Trophoblast cell (in vitro differentiated cells and primary cell): Measurements from ENCODE around the gene GRID2IP.
"Not testable (repeated sequence)": the region's sequence is repeated elsewhere in the genome, so short reads cannot be mapped to it uniquely, and the experiment has no call there.

Source experiments
- DNase-seq, 2 donors: peaks; one replicate each; pipeline ENCODE4 v3.0.0-alpha.2; 2016
- H2AFZ ChIP-seq: 2 replicates; pipeline ENCODE4 v1.6.1; 2013; ENCODE audit warnings: low read length, moderate library complexity, mild to moderate bottlenecking; ENCODE audit not compliant: insufficient read depth, poor library complexity
- H2AK5ac ChIP-seq: 2 replicates; pipeline ENCODE4 v1.6.1; 2013; ENCODE audit warnings: mild to moderate bottlenecking, low read length
- H2BK120ac ChIP-seq: 2 replicates; pipeline ENCODE4 v1.6.1; 2013; ENCODE audit warnings: low read length, mild to moderate bottlenecking, moderate library complexity; ENCODE audit not compliant: insufficient read depth, poor library complexity
- H2BK12ac ChIP-seq: 2 replicates; pipeline ENCODE4 v1.6.1; 2013; ENCODE audit warnings: mild to moderate bottlenecking, low read length, moderate library complexity
- H2BK5ac ChIP-seq: 2 replicates; pipeline ENCODE4 v1.6.1; 2013; ENCODE audit warnings: low read length, low read depth, moderate library complexity, mild to moderate bottlenecking; ENCODE audit not compliant: poor library complexity
- H3K14ac ChIP-seq: 2 replicates; pipeline ENCODE4 v1.6.1; 2013; ENCODE audit warnings: mild to moderate bottlenecking, low read length
- H3K18ac ChIP-seq: 2 replicates; pipeline ENCODE4 v1.6.1; 2013; ENCODE audit warnings: mild to moderate bottlenecking, low read length
- H3K23ac ChIP-seq: 2 replicates; pipeline ENCODE4 v1.6.1; 2013; ENCODE audit warnings: low read length
- H3K27ac ChIP-seq: 2 replicates; pipeline ENCODE4 v1.5.1; 2013; ENCODE audit warnings: low read depth, mild to moderate bottlenecking, inconsistent platforms, low read length, moderate library complexity
- H3K27me3 ChIP-seq: 2 replicates; pipeline ENCODE4 v1.6.1; 2013; ENCODE audit warnings: inconsistent platforms, mild to moderate bottlenecking, low read length, moderate library complexity; ENCODE audit not compliant: insufficient read depth
- H3K36me3 ChIP-seq, 2 experiments: 1 replicate in 1 of 2; 2 replicates in 1 of 2; pipeline ENCODE4 v1.6.1; 2013; ENCODE audit warnings: low read length in 2 of 2, mild to moderate bottlenecking in 2 of 2, moderate library complexity in 1 of 2; ENCODE audit not compliant: insufficient read depth in 2 of 2, control insufficient read depth in 1 of 2
- H3K4ac ChIP-seq: 2 replicates; pipeline ENCODE4 v1.6.1; 2013; ENCODE audit warnings: low read depth, mild to moderate bottlenecking, low read length, moderate library complexity
- H3K4me1 ChIP-seq, 2 experiments: 1 replicate in 1 of 2; 2 replicates in 1 of 2; pipeline ENCODE4 v1.6.1; 2013; ENCODE audit warnings: low read length in 2 of 2, mild to moderate bottlenecking in 2 of 2, moderate library complexity in 1 of 2; ENCODE audit not compliant: insufficient read depth in 2 of 2, control insufficient read depth in 1 of 2
- H3K4me2 ChIP-seq: 2 replicates; pipeline ENCODE4 v1.6.1; 2013; ENCODE audit warnings: inconsistent platforms, mild to moderate bottlenecking, low read length, moderate library complexity
- H3K4me3 ChIP-seq: 2 replicates; pipeline ENCODE4 v1.5.1; 2013; ENCODE audit warnings: mild to moderate bottlenecking, low read depth, low read length, inconsistent platforms
- H3K79me1 ChIP-seq: one replicate; pipeline ENCODE4 v1.6.1; 2013; ENCODE audit warnings: low read length
- H3K79me2 ChIP-seq: 2 replicates; pipeline ENCODE4 v1.6.1; 2013; ENCODE audit warnings: low read length, mild to moderate bottlenecking; ENCODE audit not compliant: control insufficient read depth, insufficient read depth, poor library complexity
- H3K9ac ChIP-seq: 2 replicates; pipeline ENCODE4 v1.6.1; 2013; ENCODE audit warnings: mild to moderate bottlenecking, low read length
- H3K9me3 ChIP-seq: 2 replicates; pipeline ENCODE4 v1.6.1; 2013; ENCODE audit warnings: low read depth, mild to moderate bottlenecking, control low read depth, inconsistent platforms, low read length; ENCODE audit not compliant: insufficient read depth
- H4K12ac ChIP-seq: 2 replicates; pipeline ENCODE4 v1.6.1; 2013; ENCODE audit warnings: low read depth, mild to moderate bottlenecking, low read length, moderate library complexity
- H4K8ac ChIP-seq: 2 replicates; pipeline ENCODE4 v1.6.1; 2013; ENCODE audit warnings: low read depth, mild to moderate bottlenecking, low read length, moderate library complexity
- H4K91ac ChIP-seq: one replicate; pipeline ENCODE4 v1.6.1; 2013; ENCODE audit warnings: low read depth, mild to moderate bottlenecking, low read length, moderate library complexity
- WGBS: extraction: QIAGEN DNeasy Blood & Tissue Kit; methylation state at CpG from one replicate; pipeline ENCODE4 v1.1.7; 2013; ENCODE audit warnings: missing lambda C conversion rate; ENCODE audit not compliant: insufficient read length, insufficient coverage; ENCODE audit errors: extremely low coverage; 5-methylcytosine and 5-hydroxymethylcytosine counted together

GRID2IP gene

DNA sequence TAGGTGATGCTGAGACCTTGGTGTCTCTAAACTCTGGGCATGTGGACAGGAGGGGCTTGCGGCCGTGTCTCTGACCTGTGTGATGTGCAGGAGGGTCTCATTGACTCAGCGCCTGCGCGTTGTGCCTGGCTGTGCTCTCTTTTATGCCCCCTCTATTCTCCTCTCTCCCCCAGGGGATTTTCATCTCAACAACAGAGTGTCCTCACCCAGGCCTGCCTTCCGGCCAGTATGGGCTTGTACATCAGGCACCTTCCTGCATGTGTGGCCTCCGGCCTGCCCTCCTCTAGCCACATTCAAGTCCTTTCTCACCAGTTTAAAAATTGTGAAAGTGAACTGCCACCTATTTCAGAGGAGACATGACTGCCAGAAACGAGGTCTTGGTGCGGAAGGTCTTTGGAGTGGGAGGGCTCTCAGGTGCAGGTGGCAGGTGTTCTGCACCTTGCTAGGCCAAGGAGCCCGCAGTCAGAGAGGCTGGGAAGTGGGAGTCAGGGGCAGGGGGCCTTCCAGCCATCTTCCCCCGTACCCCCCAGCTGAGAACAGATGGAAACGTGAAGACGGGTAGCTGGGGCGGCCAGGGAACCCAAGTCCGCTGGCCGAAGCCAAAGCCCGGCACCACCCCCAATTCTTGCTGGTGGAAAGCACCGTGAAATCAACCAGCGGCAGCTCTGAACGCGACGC lies 38.0 kb upstream of the GRID2IP start:
- no peak overlapping the region for H3K4me3 ChIP-seq
- H3K14ac ChIP-seq: no peak overlapping the region
- H3K4me1 ChIP-seq: peaks cover 6 to 7% of the 10 kb centered on the region in 2 experiments
- peaks cover 3% of the 10 kb centered on the region for H3K9me3 ChIP-seq
- no peak overlapping the region for H4K8ac ChIP-seq
- no peak overlapping the region for H3K18ac ChIP-seq
- H4K91ac ChIP-seq: no peak overlapping the region
- no peak overlapping the region for H2BK12ac ChIP-seq
- no peak overlapping the region for H3K23ac ChIP-seq
- no peak for DNase-seq
- peaks cover 6% of the 10 kb centered on the region for H3K79me2 ChIP-seq
- no peak overlapping the region for H2AK5ac ChIP-seq
- no peak overlapping the region for H2AFZ ChIP-seq
- H3K36me3 ChIP-seq: peaks cover 36 to 37% of the 10 kb centered on the region in 2 experiments
- H3K27me3 ChIP-seq: no peaks in the 10 kb centered on the region
- H2BK120ac ChIP-seq: no peak overlapping the region
- no peak overlapping the region for H2BK5ac ChIP-seq
- H3K27ac ChIP-seq: no peak overlapping the region
- no peak overlapping the region for H3K4ac ChIP-seq
- peaks cover 6% of the 10 kb centered on the region for H3K79me1 ChIP-seq
- no peak overlapping the region for H3K9ac ChIP-seq
- peak overlapping the region; percentile 57 for H3K4me2 ChIP-seq
- no CpG with 5 or more reads among the region's 22 CpGs for WGBS
- no peak overlapping the region for H4K12ac ChIP-seq

DNA sequence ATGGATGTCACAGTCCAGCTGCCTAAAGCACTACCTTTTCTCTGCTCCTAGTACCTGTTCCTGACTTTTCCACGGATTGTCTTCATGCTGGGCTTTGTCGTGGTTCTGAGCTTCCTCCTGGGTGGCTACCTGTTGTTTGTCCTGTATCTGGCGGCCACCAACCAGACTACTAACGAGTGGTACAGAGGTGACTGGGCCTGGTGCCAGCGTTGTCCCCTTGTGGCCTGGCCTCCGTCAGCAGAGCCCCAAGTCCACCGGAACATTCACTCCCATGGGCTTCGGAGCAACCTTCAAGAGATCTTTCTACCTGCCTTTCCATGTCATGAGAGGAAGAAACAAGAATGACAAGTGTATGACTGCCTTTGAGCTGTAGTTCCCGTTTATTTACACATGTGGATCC lies 37.3 kb upstream of the GRID2IP start:
- Histone ChIP-seq H3K4me1 (peaks cover 6 to 7% of the 10 kb centered on the region in 2 experiments), H3K4me2 (no peak overlapping the region), H3K9ac (no peak overlapping the region), H2AFZ (no peak overlapping the region), H2AK5ac (no peak overlapping the region), H3K27me3 (no peaks in the 10 kb centered on the region), H3K9me3 (peaks cover 3% of the 10 kb centered on the region), H4K8ac (no peak overlapping the region), H3K4me3 (no peak overlapping the region), H3K27ac (no peak overlapping the region), H4K91ac (no peak overlapping the region), H3K23ac (no peak overlapping the region), H3K14ac (no peak overlapping the region), H3K36me3 (peaks cover 31 to 32% of the 10 kb centered on the region in 2 experiments), H2BK120ac (no peak overlapping the region), H3K79me2 (peaks cover 6% of the 10 kb centered on the region), H2BK5ac (no peak overlapping the region), H4K12ac (no peak overlapping the region), H2BK12ac (no peak overlapping the region), H3K4ac (no peak overlapping the region), H3K79me1 (peaks cover 6% of the 10 kb centered on the region), H3K18ac (no peak overlapping the region)
- no CpG with 5 or more reads among the region's 9 CpGs for WGBS
- DNase-seq: no peak

DNA sequence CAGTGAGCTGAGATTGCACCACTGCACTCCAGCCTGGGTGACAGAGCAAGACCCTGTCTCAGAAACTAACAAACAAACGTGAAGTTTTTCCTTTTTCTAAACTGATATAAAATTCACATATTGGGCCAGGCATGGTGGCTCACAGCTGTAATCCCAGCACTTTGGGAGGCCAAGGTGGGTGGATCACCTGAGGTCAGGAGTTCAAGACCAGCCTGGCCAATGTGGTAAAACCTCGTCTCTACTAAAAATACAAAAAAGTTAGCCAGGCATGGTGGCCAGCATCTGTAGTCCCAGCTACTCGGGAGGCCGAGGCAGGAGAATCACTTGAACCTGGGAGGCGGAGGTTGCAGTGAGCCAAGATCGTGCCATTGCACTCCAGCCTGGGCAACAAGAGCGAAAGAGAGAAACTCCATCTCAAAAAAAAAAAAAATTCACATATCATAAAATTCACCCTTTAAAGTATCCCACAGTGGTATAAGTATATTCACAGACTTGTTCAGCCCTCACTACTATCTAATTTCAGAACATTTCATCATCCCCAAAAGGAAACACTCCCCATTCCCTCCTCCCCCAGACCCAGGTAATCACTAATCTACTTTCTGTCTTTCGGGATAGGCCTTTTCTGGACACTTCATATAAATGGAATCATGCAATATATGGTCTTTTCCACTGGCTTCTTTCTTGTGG lies 34.6 kb upstream of the GRID2IP start:
- not testable (repeated sequence) for H3K79me2 ChIP-seq
- no CpG with 5 or more reads among the region's 8 CpGs for WGBS

DNA sequence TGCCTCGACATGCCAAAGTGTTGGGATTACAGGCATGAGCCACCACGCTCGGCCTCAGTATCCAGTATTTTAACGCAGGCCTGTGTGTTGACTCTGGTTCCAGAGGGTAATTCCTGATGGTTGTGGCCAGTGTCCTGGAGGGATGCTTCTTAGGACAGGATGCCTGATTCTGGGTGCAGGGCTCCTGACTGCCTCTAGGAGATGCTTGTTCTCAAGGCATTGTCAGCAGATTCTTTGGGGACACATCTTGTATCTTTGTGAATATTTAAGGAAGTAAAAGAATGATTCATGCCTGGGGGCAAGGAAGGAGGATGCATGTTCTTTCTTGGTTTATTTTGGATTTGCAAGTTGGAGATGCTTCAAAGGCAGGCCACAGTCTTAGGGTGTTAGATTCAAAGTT lies 28.2 kb upstream of the GRID2IP start:
- Histone ChIP-seq H4K12ac (no peak overlapping the region), H3K18ac (no peak overlapping the region)
- no CpG with 5 or more reads among the region's 4 CpGs for WGBS

More for the DNA sequence above, 34.6 kb upstream of the GRID2IP start:
- H4K91ac ChIP-seq, H3K9ac ChIP-seq, H4K12ac ChIP-seq, H3K27me3 ChIP-seq, H4K8ac ChIP-seq, H3K4me2 ChIP-seq, H2BK120ac ChIP-seq, H3K27ac ChIP-seq, H3K4me3 ChIP-seq, H3K9me3 ChIP-seq, H2BK12ac ChIP-seq, H3K14ac ChIP-seq, H3K79me1 ChIP-seq, H2AK5ac ChIP-seq, H3K4ac ChIP-seq, H3K4me1 ChIP-seq, H2AFZ ChIP-seq, H3K23ac ChIP-seq, H2BK5ac ChIP-seq, DNase-seq, H3K18ac ChIP-seq: not testable (repeated sequence)
- H3K36me3 ChIP-seq: peaks cover 34% of the 10 kb centered on the region in 2 experiments

More for the DNA sequence above, 28.2 kb upstream of the GRID2IP start:
- H4K91ac ChIP-seq: no peak overlapping the region
- no peak overlapping the region for H2BK120ac ChIP-seq
- H4K8ac ChIP-seq: no peak overlapping the region
- H3K36me3 ChIP-seq: peaks cover 21 to 22% of the 10 kb centered on the region in 2 experiments
- H3K4me3 ChIP-seq: no peak overlapping the region
- H3K9me3 ChIP-seq: no peaks in the 10 kb centered on the region
- H3K27me3 ChIP-seq: no peaks in the 10 kb centered on the region
- no peak overlapping the region for H3K4ac ChIP-seq
- H2AK5ac ChIP-seq: no peak overlapping the region
- no peak overlapping the region for H3K23ac ChIP-seq
- H3K4me1 ChIP-seq: no peaks in the 10 kb centered on the region
- no peak overlapping the region for H2BK12ac ChIP-seq
- DNase-seq: peak in 1 of 2 donors; percentile 19
- no peak overlapping the region for H3K4me2 ChIP-seq
- peaks cover 6% of the 10 kb centered on the region for H3K79me1 ChIP-seq
- no peak overlapping the region for H2AFZ ChIP-seq
- no peak overlapping the region for H3K9ac ChIP-seq
- no peak overlapping the region for H2BK5ac ChIP-seq
- H3K79me2 ChIP-seq: peaks cover 2% of the 10 kb centered on the region
- H3K14ac ChIP-seq: no peak overlapping the region
- no peak overlapping the region for H3K27ac ChIP-seq
